ENCODE measurements around the gene RAB14. TPM values are rescaled to one million over a fixed set of nuclear protein-coding genes. Genes with fewer than 3 reads are reported as not detected.

Gene RAB14
- total and polyA plus RNA-seq, 10 of the 15 experiments (the other 5 are each of a cell fraction or from before 2014, with no cell fraction given): 16.7 to 59.9 (median 25.4) TPM

GRCh38 chr9:121207371-121207940, 5.8 kb upstream of the RAB14 start:
- Histone ChIP-seq H2AFZ (ENCODE audit: control insufficient read depth, low read depth, low read length) (peak overlapping the region; percentile 25), H4K20me1 (ENCODE audit: control insufficient read depth, insufficient read depth) (no peaks in the 10 kb centered on the region), H3K9ac (ENCODE audit: control insufficient read depth, insufficient read depth, low read length) (peak overlapping the region; percentile 40; the same call in 1 of the 2 replicates), H3K27me3 (replicated peaks in 1 of 2; ENCODE audit: control insufficient read depth in 2 of 2, insufficient read depth in 2 of 2, low read length in 1 of 2) (no peaks in the 10 kb centered on the region), H3K79me2 (ENCODE audit: control insufficient read depth, insufficient read depth, low read length) (peaks cover 3% of the 10 kb centered on the region), H3K4me3 (peak overlapping the region; percentile 23; the same call in 1 of the 2 replicates), H3K4me1 (ENCODE audit: control insufficient read depth, insufficient read depth, low read length) (peaks cover 21% of the 10 kb centered on the region), H3K36me3 (ENCODE audit: control insufficient read depth in 2 of 2, insufficient read depth in 2 of 2, low read length in 1 of 2) (no peaks in the 10 kb centered on the region), H3K9me3 (replicated peaks; ENCODE audit: control insufficient read depth, insufficient read depth, low read length) (no peaks in the 10 kb centered on the region), H3K4me2 (ENCODE audit: control insufficient read depth, insufficient read depth) (peak overlapping the region; percentile 70), H3K27ac (ENCODE audit: control insufficient read depth, insufficient read depth) (peak overlapping the region; percentile 50)
- WGBS (ENCODE audit: insufficient coverage, insufficient replicate concordance, low lambda C conversion rate, missing lambda C conversion rate): 0% methylated on average over 2 of the region's 2 CpGs
- ChIA-PET SMC1A (ENCODE audit: uncharacterized antibody, unreplicated experiment) (interaction anchor here (0.6 to 2.5 kb wide), 5 partner anchors 8 to 71 kb away, joined by 3 to 9 read pairs (median 4); no protein-coding TSS in a partner anchor), POLR2A (interaction anchor here (0.5 to 1.4 kb wide), 3 partner anchors 10 to 618 kb away, joined by 3 to 6 read pairs (median 3); no protein-coding TSS in a partner anchor), RAD21 (ENCODE audit: unreplicated experiment) (interaction anchor here (0.9 to 1.7 kb wide), 4 partner anchors 9 to 114 kb away, joined by 3 to 5 read pairs (median 3); no protein-coding TSS in a partner anchor), CTCF (interaction anchor here (1.6 to 1.9 kb wide), 3 partner anchors 8 to 451 kb away, joined by 6 to 8 read pairs (median 7); no protein-coding TSS in a partner anchor)
- no TSS peak for BruUV-seq (replicated peaks)
- ATAC-seq: peak; percentile 79
- intact Hi-C loops (cut with micrococcal nuclease; ENCODE audit: unreplicated experiment): no loop called here
- peak; percentile 66 for DNase-seq (ENCODE audit: low read depth, low spot score)
- in situ Hi-C loops (cut with MboI): no loop called here
- peak; percentile 95 for FAIRE-seq
- peak; percentile 54 for TF ChIP-seq SKIL (IDR thresholded peaks at IDR 0.05; ENCODE audit: low read depth, poor library complexity, severe bottlenecking)
- no peak for TF ChIP-seq CEBPZ (IDR thresholded peaks at IDR 0.05; ENCODE audit: low read depth, low read length)
- TF ChIP-seq PAX5 (IDR thresholded peaks at IDR 0.05; ENCODE audit: borderline replicate concordance, low read depth, low read length): peak; percentile 71
- no peak for TF ChIP-seq IKZF2 (IDR thresholded peaks at IDR 0.05)
- no peak for TF ChIP-seq IRF5 (IDR thresholded peaks at IDR 0.05; ENCODE audit: borderline replicate concordance)
- no peak for TF ChIP-seq SMAD1 (IDR thresholded peaks at IDR 0.05; ENCODE audit: low read depth, partially characterized antibody)
- TF ChIP-seq ZBTB33 (IDR thresholded peaks at IDR 0.05): no peak
- no peak for TF ChIP-seq HSF1 (IDR thresholded peaks at IDR 0.05; ENCODE audit: low read depth, low read length)
- peak; percentile 39; the same call in 1 of the 2 replicates for TF ChIP-seq BCL11A (IDR thresholded peaks at IDR 0.05; ENCODE audit: low read depth, low read length)
- TF ChIP-seq TCF3 (IDR thresholded peaks at IDR 0.05; ENCODE audit: borderline replicate concordance, insufficient read depth, low read depth, low read length): no peak
- TF ChIP-seq NFIC (IDR thresholded peaks at IDR 0.05; ENCODE audit: low read depth, low read length): peak; percentile 55; the same call in 1 of the 2 replicates
